WI38 (cell line): ENCODE measurements around the gene DNAH14.

Experiments
- H3K4me3 ChIP-seq: 2 replicates; pipeline ENCODE4 v1.5.1; 2011; ENCODE audit warnings: low read depth, mild to moderate bottlenecking, control low read depth, low read length
- TF ChIP-seq, protein P1 (sequence below): IDR thresholded peaks from 2 replicates; pipeline ENCODE4 v1.5.1; 2012; ENCODE audit warnings: low read depth, mild to moderate bottlenecking, control low read depth, low read length

DNAH14 gene

DNA sequence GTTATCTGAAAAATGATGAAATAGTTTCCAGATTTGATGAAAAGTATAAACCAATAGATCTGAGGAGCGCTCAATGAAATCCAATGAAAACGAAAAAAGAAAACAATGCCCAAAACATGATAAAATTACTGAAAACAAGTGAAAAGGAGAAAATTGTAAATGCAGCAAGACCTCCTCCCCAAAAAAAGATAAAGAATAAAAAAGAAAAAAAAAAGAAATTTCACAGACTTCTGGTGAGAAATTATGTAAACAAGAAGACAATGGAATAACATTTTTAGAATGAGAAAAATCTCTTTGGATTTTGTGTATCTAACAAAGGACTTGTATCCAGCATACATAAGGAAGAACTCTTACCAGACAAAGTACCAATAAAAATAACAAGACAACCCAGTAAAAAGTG is 134.2 kb downstream of the DNAH14 start:
- H3K4me3 ChIP-seq: no peak overlapping the region
- TF ChIP-seq, protein P1, sequence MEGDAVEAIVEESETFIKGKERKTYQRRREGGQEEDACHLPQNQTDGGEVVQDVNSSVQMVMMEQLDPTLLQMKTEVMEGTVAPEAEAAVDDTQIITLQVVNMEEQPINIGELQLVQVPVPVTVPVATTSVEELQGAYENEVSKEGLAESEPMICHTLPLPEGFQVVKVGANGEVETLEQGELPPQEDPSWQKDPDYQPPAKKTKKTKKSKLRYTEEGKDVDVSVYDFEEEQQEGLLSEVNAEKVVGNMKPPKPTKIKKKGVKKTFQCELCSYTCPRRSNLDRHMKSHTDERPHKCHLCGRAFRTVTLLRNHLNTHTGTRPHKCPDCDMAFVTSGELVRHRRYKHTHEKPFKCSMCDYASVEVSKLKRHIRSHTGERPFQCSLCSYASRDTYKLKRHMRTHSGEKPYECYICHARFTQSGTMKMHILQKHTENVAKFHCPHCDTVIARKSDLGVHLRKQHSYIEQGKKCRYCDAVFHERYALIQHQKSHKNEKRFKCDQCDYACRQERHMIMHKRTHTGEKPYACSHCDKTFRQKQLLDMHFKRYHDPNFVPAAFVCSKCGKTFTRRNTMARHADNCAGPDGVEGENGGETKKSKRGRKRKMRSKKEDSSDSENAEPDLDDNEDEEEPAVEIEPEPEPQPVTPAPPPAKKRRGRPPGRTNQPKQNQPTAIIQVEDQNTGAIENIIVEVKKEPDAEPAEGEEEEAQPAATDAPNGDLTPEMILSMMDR: no peak

DNA sequence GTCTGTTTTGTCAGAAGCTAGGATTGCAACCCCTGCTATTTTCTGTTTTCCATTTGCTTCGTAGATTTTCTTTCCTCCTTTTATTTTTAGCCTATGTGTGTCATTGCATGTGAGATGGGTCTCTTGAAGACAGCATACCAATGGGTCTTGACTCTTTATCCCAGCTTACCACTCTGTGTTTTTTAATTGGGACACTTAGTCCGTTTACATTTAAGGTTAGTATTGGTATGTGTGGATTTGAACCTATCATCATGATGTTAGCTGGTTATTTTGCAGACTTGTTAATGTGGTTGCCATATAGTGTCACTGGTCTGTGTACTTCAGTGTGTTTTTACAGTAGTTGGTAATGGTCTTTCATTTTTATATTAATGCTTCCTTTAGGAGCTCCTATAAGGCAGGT is 141.5 kb downstream of the DNAH14 start:
- H3K4me3 ChIP-seq: no peak overlapping the region
- TF ChIP-seq, protein P1: no peak

DNA sequence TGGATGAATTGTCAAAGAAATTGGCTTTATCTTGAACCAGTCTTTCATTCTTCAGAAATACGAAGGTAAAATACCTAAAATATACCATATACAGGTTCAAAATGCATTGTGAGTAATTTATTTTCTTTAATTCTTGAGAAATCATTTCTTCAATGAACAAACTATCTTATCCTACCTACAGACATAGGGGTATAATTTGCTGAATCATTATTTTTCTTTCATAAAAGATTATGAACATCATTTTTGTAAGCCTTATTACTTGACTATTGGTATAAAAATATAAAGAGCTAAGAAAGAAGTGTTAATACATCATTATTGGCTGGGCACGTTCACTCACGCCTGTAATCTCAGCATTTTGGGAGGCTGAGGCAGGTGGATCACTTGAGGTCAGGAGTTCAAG is 167.7 kb downstream of the DNAH14 start:
- H3K4me3 ChIP-seq: no peak overlapping the region
- TF ChIP-seq, protein P1: no peak

DNA sequence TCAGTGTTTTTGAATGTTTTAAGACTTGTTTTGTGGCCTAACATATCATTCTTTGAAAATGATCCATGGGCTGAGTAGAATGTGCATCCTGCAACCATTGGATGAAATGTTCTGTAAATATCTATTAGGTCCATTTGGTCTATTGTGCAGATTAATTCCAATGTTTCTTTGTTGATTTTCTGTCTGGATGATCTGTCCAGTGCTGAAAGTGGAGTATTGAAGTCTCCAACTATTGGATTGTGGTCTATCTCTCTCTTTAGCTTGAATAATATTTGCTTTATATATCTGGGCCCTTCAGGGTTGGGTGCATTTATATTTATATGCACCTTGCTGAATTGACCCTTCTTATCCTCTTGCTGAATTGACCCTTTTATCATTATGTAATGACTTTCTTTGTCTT is 181.5 kb downstream of the DNAH14 start:
- TF ChIP-seq, protein P1: no peak
- H3K4me3 ChIP-seq: no peak overlapping the region

DNA sequence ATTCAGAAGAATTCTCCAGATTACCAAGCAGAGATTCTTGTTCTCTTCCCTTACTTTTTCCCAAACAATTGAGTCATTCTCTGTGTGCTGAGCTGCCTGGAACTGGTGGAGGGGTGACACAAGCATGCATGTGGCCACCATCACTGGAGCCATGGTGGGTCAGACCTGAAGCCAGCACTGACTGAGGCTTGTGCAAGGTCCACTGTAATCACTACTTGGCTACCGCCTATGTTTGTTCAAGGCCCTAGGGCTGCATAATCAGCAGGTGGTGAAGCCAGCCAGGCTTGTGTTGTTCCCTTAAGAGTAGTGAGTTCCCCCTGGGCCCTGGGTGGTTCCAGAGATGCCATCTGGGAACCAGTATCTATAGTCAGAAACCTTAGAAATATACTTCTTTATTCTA is 183.8 kb downstream of the DNAH14 start:
- TF ChIP-seq, protein P1: no peak
- no peak overlapping the region for H3K4me3 ChIP-seq

DNA sequence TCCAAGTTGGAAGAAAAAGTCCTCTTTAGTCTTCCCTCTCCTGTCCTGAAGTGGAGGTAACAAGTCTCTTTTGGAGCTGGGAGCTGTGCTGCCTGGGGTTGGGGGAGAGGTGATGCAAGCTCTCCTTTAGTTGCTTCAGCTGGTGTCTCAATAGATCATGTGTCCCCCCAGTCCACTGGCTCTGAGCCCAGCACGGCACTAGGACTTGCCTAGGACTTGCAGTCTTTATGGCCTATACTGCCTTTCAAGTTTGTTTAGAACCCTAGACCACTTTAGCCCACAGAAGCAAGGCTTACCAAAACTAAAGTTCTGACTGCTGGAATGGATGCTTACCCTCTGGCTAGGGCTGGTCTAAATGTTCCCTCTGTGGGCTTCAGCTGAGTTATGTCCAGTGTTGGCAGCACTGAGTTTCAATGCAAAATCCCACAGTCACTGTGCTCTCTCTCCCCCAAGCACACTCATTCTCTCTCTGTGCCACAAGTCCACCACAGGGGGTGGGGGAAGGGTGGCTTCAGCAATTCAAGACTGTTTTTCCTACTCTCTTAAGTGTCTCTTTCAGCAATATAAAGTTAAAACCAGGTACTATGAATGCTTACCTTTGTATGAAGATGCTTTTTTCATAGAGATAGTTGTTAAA is 185.0 kb downstream of the DNAH14 start:
- no peak overlapping the region for H3K4me3 ChIP-seq
- TF ChIP-seq, protein P1: no peak

DNA sequence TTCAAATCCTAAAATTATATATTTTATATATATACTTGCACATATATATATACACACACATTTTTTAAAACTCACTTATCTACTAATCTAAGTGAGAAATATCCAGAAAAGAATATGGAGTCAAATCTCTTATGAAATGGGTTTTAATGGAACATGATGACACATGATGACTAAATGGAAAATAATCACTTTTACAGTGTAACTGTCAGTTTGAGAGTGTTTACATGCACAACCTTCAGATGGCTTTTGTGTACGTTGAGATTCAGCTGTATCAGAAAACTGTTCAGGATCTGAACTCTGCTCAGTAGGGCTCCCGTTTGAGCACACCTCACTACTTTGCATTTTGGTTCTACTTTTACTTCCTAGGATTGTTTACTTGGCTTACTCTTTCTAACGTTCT is 189.8 kb downstream of the DNAH14 start:
- TF ChIP-seq, protein P1: no peak
- H3K4me3 ChIP-seq: no peak overlapping the region
